NOMO-1 (cell line): Measurements from ENCODE around the gene FAM193B.

ENCODE experiments used
- DNase-seq, 2 experiments: peaks; one replicate each; lab custom pipeline; 2025; ENCODE audit not compliant: unreplicated experiment in 2 of 2; lab: John Stamatoyannopoulos, UW

The FAM193B gene

GRCh38 chr5:177501874-177502678 lies 52.3 kb downstream of the FAM193B start:
- peak; percentile 71 to 83 for DNase-seq

GRCh38 chr5:177500685-177501522 lies 53.5 kb downstream of the FAM193B start:
- DNase-seq, result peak; percentile 54 to 61

- no peak for DNase-seq
Observed at GRCh38 chr5:177499842-177500241, 54.5 kb downstream of the FAM193B start.

GRCh38 chr5:177498013-177498787 lies 56.2 kb downstream of the FAM193B start:
- DNase-seq, result no peak

- peak; percentile 95 to 97 for DNase-seq
Observed at GRCh38 chr5:177497292-177498012, 56.9 kb downstream of the FAM193B start, which contains the start of gene PDLIM7. Gene PDLIM7, minus strand, starts transcription at chr5:177497604. Its CDS starts 1,092 bp downstream, at chr5:177496512.

- DNase-seq, result no peak
Observed at GRCh38 chr5:177496727-177497291, 57.6 kb downstream of the FAM193B start.

GRCh38 chr5:177496070-177496726 lies 58.2 kb downstream of the FAM193B start:
- no peak for DNase-seq

GRCh38 chr5:177495243-177496060 lies 58.9 kb downstream of the FAM193B start:
- DNase-seq, result peak; percentile 15 to 55

- peak; percentile 86 to 87 for DNase-seq
Observed at GRCh38 chr5:177494346-177495195, 59.8 kb downstream of the FAM193B start.

GRCh38 chr5:177493795-177494345 lies 60.5 kb downstream of the FAM193B start:
- DNase-seq, result no peak

- DNase-seq, result no peak
Observed at GRCh38 chr5:177492841-177493240, 61.5 kb downstream of the FAM193B start.

- no peak for DNase-seq
Observed at GRCh38 chr5:177491983-177492746, 62.2 kb downstream of the FAM193B start.

- no peak for DNase-seq
Observed at GRCh38 chr5:177491429-177491945, 62.9 kb downstream of the FAM193B start.

- no peak for DNase-seq
Observed at GRCh38 chr5:177490992-177491391, 63.4 kb downstream of the FAM193B start.

GRCh38 chr5:177490311-177490991 lies 63.9 kb downstream of the FAM193B start:
- DNase-seq, result no peak
